HG02840 (cell line): ENCODE results near the gene SFTA2.

Experiments used
- ATAC-seq: cut with Tn5 transposase; IDR thresholded peaks from one replicate; pipeline ENCODE4 v1.9.1; 2021; ENCODE audit warnings: mild to moderate bottlenecking, moderate library complexity, moderate number of reproducible peaks; ENCODE audit not compliant: unreplicated experiment, low FRiP score

SFTA2 gene

GRCh38 chr6:30891816-30892538 is 40.0 kb downstream of the SFTA2 start:
- no peak for ATAC-seq

GRCh38 chr6:30891450-30891723 is 40.6 kb downstream of the SFTA2 start:
- ATAC-seq = no peak

- no peak for ATAC-seq
Observed at GRCh38 chr6:30890646-30891449, 41.1 kb downstream of the SFTA2 start.

- no peak for ATAC-seq
Observed at GRCh38 chr6:30889921-30890645, 41.9 kb downstream of the SFTA2 start.

- no peak for ATAC-seq
Observed at GRCh38 chr6:30889496-30889885, 42.5 kb downstream of the SFTA2 start.

- ATAC-seq = no peak
Observed at GRCh38 chr6:30888816-30889495, 43.0 kb downstream of the SFTA2 start.

GRCh38 chr6:30887901-30888815 is 43.8 kb downstream of the SFTA2 start:
- no peak for ATAC-seq

- no peak for ATAC-seq
Observed at GRCh38 chr6:30886897-30887255, 45.1 kb downstream of the SFTA2 start.

- no peak for ATAC-seq
Observed at GRCh38 chr6:30885999-30886896, 45.7 kb downstream of the SFTA2 start.

- ATAC-seq = no peak
Observed at GRCh38 chr6:30885481-30885998, 46.4 kb downstream of the SFTA2 start.

- no peak for ATAC-seq
Observed at GRCh38 chr6:30884521-30885480, 47.2 kb downstream of the SFTA2 start.

GRCh38 chr6:30883685-30884520 is 48.1 kb downstream of the SFTA2 start, which contains the start of gene DDR1:
Gene DDR1, plus strand, starts transcription at chr6:30884519. Its CDS starts 4,211 bp downstream, at chr6:30888730.
- ATAC-seq = no peak

- no peak for ATAC-seq
Observed at GRCh38 chr6:30882759-30883684, 48.9 kb downstream of the SFTA2 start.

GRCh38 chr6:30882204-30882758 is 49.7 kb downstream of the SFTA2 start:
- ATAC-seq = no peak
